GM12873 (cell line): ENCODE data around the gene SECISBP2.

Source experiments
- CTCF ChIP-seq: IDR thresholded peaks from 2 replicates; pipeline ENCODE4 v1.5.1; 2012; ENCODE audit warnings: low read depth, mild to moderate bottlenecking, moderate library complexity, low read length, control low read depth; ENCODE audit not compliant: insufficient read depth; ENCODE audit errors: missing control alignments

The SECISBP2 gene

DNA sequence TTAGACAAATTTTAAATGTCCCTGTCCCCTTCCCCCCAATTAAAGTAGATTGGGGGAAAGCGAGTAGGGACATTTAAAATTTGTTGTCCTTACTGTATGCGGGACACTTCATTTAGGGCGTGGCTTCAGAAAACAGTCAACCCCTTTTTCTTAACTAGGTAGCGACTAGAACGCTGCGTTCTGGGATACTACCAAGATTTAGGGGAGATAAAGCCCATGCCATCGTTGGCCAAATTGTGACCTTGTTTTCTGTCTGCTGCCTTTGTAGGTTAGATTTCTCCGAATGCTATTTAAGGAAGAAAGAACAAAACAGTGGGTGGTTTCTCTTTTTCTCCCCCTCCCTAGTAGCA is 6.1 kb upstream of the SECISBP2 start:
- TF ChIP-seq CTCF, result no peak

GRCh38 chr9:89313842-89314241 is 4.5 kb upstream of the SECISBP2 start:
- no peak for TF ChIP-seq CTCF

- no peak for TF ChIP-seq CTCF
Observed at GRCh38 chr9:89314955-89315354, 3.3 kb upstream of the SECISBP2 start.

- no peak for TF ChIP-seq CTCF
Observed at GRCh38 chr9:89315482-89315881, 2.8 kb upstream of the SECISBP2 start.

GRCh38 chr9:89317282-89317681 is 1.0 kb upstream of the SECISBP2 start:
- no peak for TF ChIP-seq CTCF

DNA sequence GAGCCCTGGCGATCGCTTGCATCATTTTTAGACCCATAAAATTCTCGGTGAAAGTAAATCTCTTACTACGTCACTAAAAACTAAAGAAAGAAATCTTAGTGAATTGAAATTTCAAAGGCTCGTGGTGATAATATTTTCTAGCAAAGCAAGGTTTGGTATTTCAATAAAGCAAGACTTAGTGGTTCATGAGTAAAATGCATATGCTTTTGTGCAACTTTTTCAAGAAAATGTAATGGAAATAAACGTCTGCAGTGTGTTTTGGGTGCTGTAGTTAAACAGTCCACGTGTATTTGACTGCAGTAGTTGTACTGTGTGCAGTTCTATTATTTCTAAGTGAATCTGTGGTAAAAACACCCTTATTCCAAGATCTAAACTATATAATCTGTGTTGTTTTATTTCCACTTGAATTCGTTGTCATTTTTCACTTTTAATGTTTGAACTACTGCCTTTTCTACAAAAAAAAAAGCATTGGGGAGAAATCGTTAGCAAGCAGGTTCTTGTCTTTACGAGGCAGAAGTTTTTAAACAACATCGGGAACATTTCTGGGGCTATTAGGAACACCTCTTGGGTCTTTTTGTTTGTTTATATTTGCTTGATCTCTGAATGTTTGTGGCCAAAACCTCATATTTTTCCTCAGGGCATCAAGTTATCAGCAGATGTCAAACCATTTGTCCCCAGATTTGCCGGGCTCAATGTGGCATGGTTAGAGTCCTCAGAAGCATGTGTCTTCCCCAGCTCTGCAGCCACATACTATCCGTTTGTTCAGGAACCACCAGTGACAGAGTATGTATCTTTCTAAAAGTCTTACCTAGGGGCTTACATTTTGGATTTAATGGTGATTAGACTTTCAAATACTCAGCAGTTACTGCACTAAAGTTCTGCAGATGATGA is 960 bp downstream of the SECISBP2 start:
- no peak for TF ChIP-seq CTCF

DNA sequence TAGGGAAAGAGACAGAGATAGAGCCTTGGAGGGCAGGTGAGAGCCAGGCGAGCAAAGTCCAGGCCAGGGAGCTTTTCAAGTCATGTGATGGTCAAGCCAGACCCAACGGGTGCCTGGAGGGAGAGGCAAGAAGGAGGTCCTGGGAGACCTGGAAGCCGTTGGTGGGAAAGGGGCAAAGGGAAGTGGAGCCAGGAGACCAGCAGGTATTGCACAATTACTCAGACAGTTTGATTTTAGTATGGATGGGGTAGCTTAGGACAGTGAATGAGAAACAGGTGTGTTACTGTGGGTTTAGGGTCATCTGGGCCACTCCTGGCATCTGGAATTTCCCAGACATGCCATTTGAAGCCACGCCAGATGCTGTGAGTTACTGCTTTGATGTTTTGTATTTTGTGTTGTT is 5.1 kb downstream of the SECISBP2 start:
- no peak for TF ChIP-seq CTCF
